ENCODE results near the gene TAOK2. TPM values are rescaled to one million over a fixed set of nuclear protein-coding genes. Genes with fewer than 3 reads are reported as not detected.

The TAOK2 gene
- polyA plus RNA-seq, 3 donors: 1.1 to 19.2 (median 2.3) TPM

GRCh38 chr16:30028438-30029076, 54.9 kb downstream of the TAOK2 start:
- Histone ChIP-seq H3K4me1 (ENCODE audit: control insufficient read depth in 1 of 2, insufficient read depth in 2 of 2, low read length in 2 of 2) (peaks cover 0 to 4% of the 10 kb centered on the region in 2 donors), H3K4me2 (replicated peaks; ENCODE audit: extremely low read depth, low read length, poor library complexity, severe bottlenecking) (no peak overlapping the region), H3K79me2 (ENCODE audit: insufficient read depth, low read length) (no peaks in the 10 kb centered on the region), H3K4me3 (replicated peaks in 1 of 3; ENCODE audit: low read depth in 2 of 3, low read length in 3 of 3) (no peak overlapping the region), H3K9me3 (replicated peaks in 1 of 2; ENCODE audit: control insufficient read depth in 1 of 2, insufficient read depth in 1 of 2, low read length in 2 of 2) (peaks cover 0 to 6% of the 10 kb centered on the region in 2 donors), H3K27ac (ENCODE audit: low read depth in 1 of 2, low read length in 2 of 2) (no peak overlapping the region), H3K9ac (ENCODE audit: insufficient read depth, low read length, poor library complexity, severe bottlenecking) (no peak overlapping the region), H3K27me3 (ENCODE audit: control insufficient read depth in 2 of 2, insufficient read depth in 2 of 2, low read length in 2 of 2) (peaks cover 30 to 59% of the 10 kb centered on the region in 2 donors), H2AFZ (ENCODE audit: insufficient read depth, low read depth, low read length, poor library complexity, severe bottlenecking) (no peak overlapping the region), H4K20me1 (ENCODE audit: insufficient read depth, low read length) (no peaks in the 10 kb centered on the region), H3K36me3 (replicated peaks in 1 of 2; ENCODE audit: control insufficient read depth in 1 of 2, insufficient read depth in 2 of 2, low read length in 2 of 2) (no peaks in the 10 kb centered on the region)
- WGBS (ENCODE audit: insufficient coverage): 6% methylated on average over 10 of the region's 18 CpGs
- no peaks in the 10 kb centered on the region for H3K36me3 Mint-ChIP-seq
- H3K27me3 Mint-ChIP-seq (ENCODE audit: low read depth in 3 of 3): peaks cover 52 to 72% (median 66%) of the 10 kb centered on the region in 3 donors
- H3K4me1 Mint-ChIP-seq: peaks cover 1% of the 10 kb centered on the region
- H3K4me3 Mint-ChIP-seq: peak overlapping the region in 1 of 2 donors; percentile 77
- H3K9me3 Mint-ChIP-seq: peaks cover 0 to 8% (median 5%) of the 10 kb centered on the region in 7 donors
- H3K27ac Mint-ChIP-seq: peak overlapping the region in 1 of 7 donors; percentile 50
- DNase-seq: no peak
- TF ChIP-seq CTCF (IDR thresholded peaks at IDR 0.05): no peak
- intact Hi-C loops (cut with micrococcal nuclease): loop anchor here in 1 of 2 donors (10.0 kb wide), 2 partner anchors 84 to 334 kb away; no protein-coding TSS in a partner anchor

- H3K27me3 Mint-ChIP-seq (ENCODE audit: low read depth in 3 of 3): peaks cover 50 to 84% (median 68%) of the 10 kb centered on the region in 3 donors
Measured at GRCh38 chr16:30030011-30030685, 56.5 kb downstream of the TAOK2 start.

More at GRCh38 chr16:30030011-30030685, 56.5 kb downstream of the TAOK2 start:
- no peak overlapping the region for H3K27ac ChIP-seq (ENCODE audit: low read depth in 1 of 2, low read length in 2 of 2)
- peaks cover 3% of the 10 kb centered on the region for H3K4me1 Mint-ChIP-seq
- no peaks in the 10 kb centered on the region for H3K79me2 ChIP-seq (ENCODE audit: insufficient read depth, low read length)
- intact Hi-C loops (cut with micrococcal nuclease): no loop called here
- H3K4me1 ChIP-seq (ENCODE audit: control insufficient read depth in 1 of 2, insufficient read depth in 2 of 2, low read length in 2 of 2): peaks cover 0 to 4% of the 10 kb centered on the region in 2 donors
- no peaks in the 10 kb centered on the region for H3K36me3 Mint-ChIP-seq
- H3K9me3 ChIP-seq (replicated peaks in 1 of 2; ENCODE audit: control insufficient read depth in 1 of 2, insufficient read depth in 1 of 2, low read length in 2 of 2): peaks cover 0 to 6% of the 10 kb centered on the region in 2 donors
- no peak overlapping the region for H3K9ac ChIP-seq (ENCODE audit: insufficient read depth, low read length, poor library complexity, severe bottlenecking)
- H3K4me3 ChIP-seq (replicated peaks in 1 of 3; ENCODE audit: low read depth in 2 of 3, low read length in 3 of 3): no peak overlapping the region
- H3K4me3 Mint-ChIP-seq: peak overlapping the region in 1 of 2 donors; percentile 77
- no peaks in the 10 kb centered on the region for H4K20me1 ChIP-seq (ENCODE audit: insufficient read depth, low read length)
- no peak for TF ChIP-seq CTCF (IDR thresholded peaks at IDR 0.05)
- no peak overlapping the region for H3K27ac Mint-ChIP-seq
- 19% methylated on average over 12 of the region's 23 CpGs for WGBS (ENCODE audit: insufficient coverage)
- DNase-seq: no peak
- H3K9me3 Mint-ChIP-seq: peaks cover 0 to 8% (median 5%) of the 10 kb centered on the region in 7 donors
- peaks cover 30 to 59% of the 10 kb centered on the region in 2 donors for H3K27me3 ChIP-seq (ENCODE audit: control insufficient read depth in 2 of 2, insufficient read depth in 2 of 2, low read length in 2 of 2)
- H3K36me3 ChIP-seq (replicated peaks in 1 of 2; ENCODE audit: control insufficient read depth in 1 of 2, insufficient read depth in 2 of 2, low read length in 2 of 2): no peaks in the 10 kb centered on the region
- H2AFZ ChIP-seq (ENCODE audit: insufficient read depth, low read depth, low read length, poor library complexity, severe bottlenecking): no peak overlapping the region
- no peak overlapping the region for H3K4me2 ChIP-seq (replicated peaks; ENCODE audit: extremely low read depth, low read length, poor library complexity, severe bottlenecking)
